Liver (tissue), 2 donors: ENCODE data around the gene RTF2.

ENCODE experiments used
- JUND ChIP-seq, 2 donors: IDR thresholded peaks; 2 replicates each; pipeline ENCODE4 v1.6.1; 2016; ENCODE audit warnings: antibody characterized with exemption in 2 of 2
- SP1 ChIP-seq: IDR thresholded peaks from 2 replicates; pipeline ENCODE4 v1.6.1; 2018; ENCODE audit warnings: antibody characterized with exemption, mild to moderate bottlenecking
- donor health status: healthy.

DNA sequence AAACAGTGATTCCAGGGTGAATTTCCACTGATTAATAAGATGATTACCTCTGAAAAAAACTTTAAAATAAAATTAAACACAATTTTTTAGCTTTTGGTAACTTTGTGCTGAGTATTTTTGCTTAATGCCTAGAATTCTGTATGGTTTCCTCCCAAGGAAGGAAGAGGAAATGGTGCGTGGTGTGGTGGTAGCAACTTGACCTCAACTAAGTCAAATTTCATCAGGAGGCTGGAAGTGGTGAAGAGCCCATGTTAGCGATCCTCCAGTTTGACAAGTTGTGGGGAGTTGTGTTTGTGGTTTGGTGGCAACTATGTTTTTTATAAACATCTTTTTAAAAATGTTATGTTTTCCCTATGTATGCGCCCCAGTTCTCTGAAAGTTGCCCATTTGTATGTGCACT is 5.0 kb upstream of the RTF2 start:
- TF ChIP-seq SP1 = no peak
- TF ChIP-seq JUND (IDR thresholded peaks at IDR 0.05) = no peak
